ENCODE measurements around the gene ALX4.

DNA sequence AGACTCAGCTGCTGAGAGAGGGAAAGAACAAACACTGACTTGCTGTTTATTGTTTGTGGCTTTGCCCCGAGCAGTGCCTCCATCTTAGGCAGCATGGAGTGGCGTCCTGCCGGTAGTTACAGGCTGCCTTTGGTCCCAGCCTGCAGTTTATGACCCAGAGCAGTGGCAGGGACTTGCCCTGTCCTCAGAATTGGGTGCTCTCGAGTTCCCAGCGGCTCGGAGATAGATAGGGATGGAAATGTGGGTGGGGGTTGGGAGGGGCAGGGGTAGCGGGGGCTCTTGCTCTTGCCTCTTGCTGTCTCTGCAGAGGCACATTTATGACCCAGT lies 3.1 kb downstream of the ALX4 start:
- TF ChIP-seq, protein P1, sequence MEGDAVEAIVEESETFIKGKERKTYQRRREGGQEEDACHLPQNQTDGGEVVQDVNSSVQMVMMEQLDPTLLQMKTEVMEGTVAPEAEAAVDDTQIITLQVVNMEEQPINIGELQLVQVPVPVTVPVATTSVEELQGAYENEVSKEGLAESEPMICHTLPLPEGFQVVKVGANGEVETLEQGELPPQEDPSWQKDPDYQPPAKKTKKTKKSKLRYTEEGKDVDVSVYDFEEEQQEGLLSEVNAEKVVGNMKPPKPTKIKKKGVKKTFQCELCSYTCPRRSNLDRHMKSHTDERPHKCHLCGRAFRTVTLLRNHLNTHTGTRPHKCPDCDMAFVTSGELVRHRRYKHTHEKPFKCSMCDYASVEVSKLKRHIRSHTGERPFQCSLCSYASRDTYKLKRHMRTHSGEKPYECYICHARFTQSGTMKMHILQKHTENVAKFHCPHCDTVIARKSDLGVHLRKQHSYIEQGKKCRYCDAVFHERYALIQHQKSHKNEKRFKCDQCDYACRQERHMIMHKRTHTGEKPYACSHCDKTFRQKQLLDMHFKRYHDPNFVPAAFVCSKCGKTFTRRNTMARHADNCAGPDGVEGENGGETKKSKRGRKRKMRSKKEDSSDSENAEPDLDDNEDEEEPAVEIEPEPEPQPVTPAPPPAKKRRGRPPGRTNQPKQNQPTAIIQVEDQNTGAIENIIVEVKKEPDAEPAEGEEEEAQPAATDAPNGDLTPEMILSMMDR (conservative IDR thresholded peaks at IDR 0.05 in 1 of 2, IDR thresholded peaks at IDR 0.05 in 1 of 2; ENCODE audit: low read depth in 1 of 2, low read length in 2 of 2), result no peak
- TF ChIP-seq EZH2 (IDR thresholded peaks at IDR 0.05; ENCODE audit: low read length, missing control alignments), result no peak
